ENCODE results near the gene PCSK4. TPM values are rescaled to one million over a fixed set of nuclear protein-coding genes. Genes with fewer than 3 reads are reported as not detected.
"Not testable (repeated sequence)": the region's sequence is repeated elsewhere in the genome, so short reads cannot be mapped to it uniquely, and the experiment has no call there.

The PCSK4 gene
- total RNA-seq, 1 donor from 2014 or later, result 8.4 TPM

- Mint-ChIP-seq H3K4me1 (ENCODE audit: unreplicated experiment) (no peaks in the 10 kb centered on the region), H3K36me3 (ENCODE audit: low read depth, unreplicated experiment) (peaks cover 3% of the 10 kb centered on the region), H3K27ac (ENCODE audit: unreplicated experiment) (no peak overlapping the region), H3K9me3 (ENCODE audit: unreplicated experiment) (no peaks in the 10 kb centered on the region), H3K4me3 (ENCODE audit: unreplicated experiment) (no peak overlapping the region), H3K27me3 (ENCODE audit: unreplicated experiment) (peaks cover 4% of the 10 kb centered on the region)
- TF ChIP-seq CTCF (IDR thresholded peaks at IDR 0.05; ENCODE audit: unreplicated experiment), result no peak
- no peak for DNase-seq (ENCODE audit: low spot score)
Measured at GRCh38 chr19:1502433-1503088, 12.4 kb upstream of the PCSK4 start.

- no peak for TF ChIP-seq CTCF (IDR thresholded peaks at IDR 0.05; ENCODE audit: unreplicated experiment)
- Mint-ChIP-seq H3K36me3 (ENCODE audit: low read depth, unreplicated experiment) (peaks cover 3% of the 10 kb centered on the region), H3K27ac (ENCODE audit: unreplicated experiment) (no peak overlapping the region), H3K4me1 (ENCODE audit: unreplicated experiment) (no peaks in the 10 kb centered on the region), H3K4me3 (ENCODE audit: unreplicated experiment) (no peak overlapping the region), H3K9me3 (ENCODE audit: unreplicated experiment) (no peaks in the 10 kb centered on the region), H3K27me3 (ENCODE audit: unreplicated experiment) (peaks cover 6% of the 10 kb centered on the region)
- no peak for DNase-seq (ENCODE audit: low spot score)
Measured at GRCh38 chr19:1501200-1501595, 11.0 kb upstream of the PCSK4 start.

- H3K4me1 Mint-ChIP-seq (ENCODE audit: unreplicated experiment); H3K9me3 Mint-ChIP-seq (ENCODE audit: unreplicated experiment); DNase-seq (ENCODE audit: low spot score); H3K4me3 Mint-ChIP-seq (ENCODE audit: unreplicated experiment); H3K27me3 Mint-ChIP-seq (ENCODE audit: unreplicated experiment); H3K36me3 Mint-ChIP-seq (ENCODE audit: low read depth, unreplicated experiment); H3K27ac Mint-ChIP-seq (ENCODE audit: unreplicated experiment): not testable (repeated sequence)
Measured at GRCh38 chr19:1499231-1499630, 9.1 kb upstream of the PCSK4 start.

GRCh38 chr19:1497578-1498235 is 7.6 kb upstream of the PCSK4 start:
- no peaks in the 10 kb centered on the region for H3K4me1 Mint-ChIP-seq (ENCODE audit: unreplicated experiment)
- no peak overlapping the region for H3K27ac Mint-ChIP-seq (ENCODE audit: unreplicated experiment)
- no peaks in the 10 kb centered on the region for H3K9me3 Mint-ChIP-seq (ENCODE audit: unreplicated experiment)
- H3K4me3 Mint-ChIP-seq (ENCODE audit: unreplicated experiment), result no peak overlapping the region
- H3K36me3 Mint-ChIP-seq (ENCODE audit: low read depth, unreplicated experiment), result no peaks in the 10 kb centered on the region
- no peak for DNase-seq (ENCODE audit: low spot score)
- H3K27me3 Mint-ChIP-seq (ENCODE audit: unreplicated experiment), result peaks cover 2% of the 10 kb centered on the region
- TF ChIP-seq CTCF (IDR thresholded peaks at IDR 0.05; ENCODE audit: unreplicated experiment), result no peak

- H3K9me3 Mint-ChIP-seq (ENCODE audit: unreplicated experiment), result no peaks in the 10 kb centered on the region
- H3K27ac Mint-ChIP-seq (ENCODE audit: unreplicated experiment), result no peak overlapping the region
- H3K27me3 Mint-ChIP-seq (ENCODE audit: unreplicated experiment), result peaks cover 4% of the 10 kb centered on the region
- TF ChIP-seq CTCF (IDR thresholded peaks at IDR 0.05; ENCODE audit: unreplicated experiment), result no peak
- H3K4me3 Mint-ChIP-seq (ENCODE audit: unreplicated experiment), result no peak overlapping the region
- no peaks in the 10 kb centered on the region for H3K36me3 Mint-ChIP-seq (ENCODE audit: low read depth, unreplicated experiment)
- no peak for DNase-seq (ENCODE audit: low spot score)
- H3K4me1 Mint-ChIP-seq (ENCODE audit: unreplicated experiment), result no peaks in the 10 kb centered on the region
Measured at GRCh38 chr19:1496714-1497577, 6.8 kb upstream of the PCSK4 start.
